CD4-positive, alpha-beta T cell (primary cell): ENCODE results near the gene SENP8. TPM values are rescaled to one million over a fixed set of nuclear protein-coding genes. Genes with fewer than 3 reads are reported as not detected.
"Not testable (repeated sequence)": the region's sequence is repeated elsewhere in the genome, so short reads cannot be mapped to it uniquely, and the experiment has no call there.

Experiments used
- ATAC-seq: fragments of 200-7000 bp; cut with Tn5 transposase; one replicate; pipeline ENCODE4 v1.10.0; 2022; ENCODE audit warnings: mild to moderate bottlenecking; ENCODE audit not compliant: poor library complexity
- CTCF ChIA-PET: fragments of 350-600 bp; sonication (Branson Sonifier 250); formaldehyde crosslinking; loops from one replicate; lab custom pipeline; 2021; ENCODE audit warnings: antibody characterized with exemption, inconsistent platforms; lab: Charles Lee
- POLR2A ChIA-PET: fragments of 350-600 bp; sonication (Branson Sonifier 250); formaldehyde crosslinking; loops from one replicate; lab custom pipeline; 2021; ENCODE audit warnings: antibody characterized with exemption, inconsistent platforms; lab: Charles Lee
- DNase-seq, 14 experiments: peaks; one replicate each; pipeline ENCODE4 v3.0.0-alpha.2; 2013 to 2020; ENCODE audit warnings: mixed read lengths in 2 of 14
- H3K27ac ChIP-seq, 2 donors: one replicate each; pipeline versions ENCODE4 v1.5.1 to v1.7.0; 2013; ENCODE audit warnings: low read length in 2 of 2, low read depth in 1 of 2, mild to moderate bottlenecking in 1 of 2
- H3K27me3 ChIP-seq, 2 experiments: 1 replicate in 1 of 2; 2 replicates in 1 of 2; pipeline versions ENCODE4 v1.6.1 to v1.7.0; 2013; ENCODE audit warnings: low read length in 2 of 2, control low read depth in 1 of 2, mild to moderate bottlenecking in 1 of 2, moderate library complexity in 1 of 2; ENCODE audit not compliant: insufficient read depth in 2 of 2, control insufficient read depth in 1 of 2
- H3K36me3 ChIP-seq: one replicate; pipeline ENCODE4 v1.6.1; 2013; ENCODE audit warnings: low read length, control low read depth; ENCODE audit not compliant: insufficient read depth
- H3K4me1 ChIP-seq: one replicate; pipeline ENCODE4 v1.6.1; 2013; ENCODE audit warnings: low read length, control low read depth; ENCODE audit not compliant: insufficient read depth
- H3K4me3 ChIP-seq: one replicate; pipeline ENCODE4 v1.5.1; 2013; ENCODE audit warnings: mild to moderate bottlenecking, low read length, moderate library complexity
- H3K9me3 ChIP-seq, 2 experiments: 1 replicate in 1 of 2; 2 replicates in 1 of 2; pipeline versions ENCODE4 v1.6.1 to v1.7.0; 2013; ENCODE audit warnings: low read length in 2 of 2, mild to moderate bottlenecking in 2 of 2, control low read depth in 1 of 2, moderate library complexity in 1 of 2; ENCODE audit not compliant: control insufficient read depth in 1 of 2, insufficient read depth in 1 of 2
- H3K27ac Mint-ChIP-seq: one replicate; pipeline ENCODE4 v1.8.0; 2020; ENCODE audit warnings: mixed read lengths
- H3K27me3 Mint-ChIP-seq: one replicate; pipeline ENCODE4 v1.8.0; 2021; ENCODE audit warnings: mixed read lengths
- H3K36me3 Mint-ChIP-seq: one replicate; pipeline ENCODE4 v1.8.0; 2021; ENCODE audit warnings: low read depth, mixed read lengths
- H3K4me1 Mint-ChIP-seq: one replicate; pipeline ENCODE4 v1.8.0; 2021; ENCODE audit warnings: low read depth, mixed read lengths
- H3K4me3 Mint-ChIP-seq: one replicate; pipeline ENCODE4 v1.8.0; 2020; ENCODE audit warnings: mild to moderate bottlenecking, mixed read lengths
- H3K9me3 Mint-ChIP-seq: one replicate; pipeline ENCODE4 v1.8.0; 2020; ENCODE audit warnings: mixed read lengths
- intact Hi-C, 2 experiments: fragments of 100-400 bp; cut with DNase I in 1 of 2; cut with micrococcal nuclease in 1 of 2; formaldehyde crosslinking; loops; one replicate each; pipeline versions ENCODE4 v1.15.1 to v1.9.0; 2023 to 2025; cut with DNase I, micrococcal nuclease
- total RNA-seq, 174 experiments: library from RNA in 2 of 174; stranded (reverse) in 2 of 174; gene quantifications; one replicate each; pipeline ENCODE4 v1.2.3 and lab custom pipeline; 2021 to 2026
- TF ChIP-seq, protein P1 (sequence below): fragments of 200-600 bp; IDR thresholded peaks from one replicate; pipeline ENCODE4 v1.8.0; 2022; ENCODE audit warnings: antibody characterized with exemption, mild to moderate bottlenecking

Gene SENP8
- total RNA-seq, 2 experiments from 2014 or later = 0.14 TPM; not detected in 1

DNA sequence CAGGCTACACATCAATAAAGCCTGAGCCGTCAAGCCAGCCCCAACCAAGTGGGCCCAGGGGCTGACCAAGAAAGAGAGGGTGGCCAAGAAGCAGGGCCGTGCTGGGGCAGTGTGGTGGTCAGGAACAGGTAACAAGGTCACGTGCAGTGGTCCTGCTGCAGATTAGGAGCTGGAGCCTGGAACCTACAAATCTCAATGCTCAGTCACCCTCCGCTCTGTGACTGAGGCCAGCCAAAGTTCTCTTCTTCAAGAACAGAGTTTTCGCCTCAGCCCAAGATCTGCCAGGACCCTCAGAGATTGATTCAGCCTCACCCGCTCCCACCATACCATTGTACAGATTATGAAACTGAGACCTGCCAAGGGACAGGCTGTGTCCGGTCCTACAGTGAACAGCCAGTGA lies 52.5 kb downstream of the SENP8 start:
- H3K36me3 ChIP-seq = no peaks in the 10 kb centered on the region
- H3K9me3 Mint-ChIP-seq = no peaks in the 10 kb centered on the region
- H3K27me3 Mint-ChIP-seq = no peaks in the 10 kb centered on the region
- H3K4me1 Mint-ChIP-seq = no peaks in the 10 kb centered on the region
- TF ChIP-seq, protein P1, sequence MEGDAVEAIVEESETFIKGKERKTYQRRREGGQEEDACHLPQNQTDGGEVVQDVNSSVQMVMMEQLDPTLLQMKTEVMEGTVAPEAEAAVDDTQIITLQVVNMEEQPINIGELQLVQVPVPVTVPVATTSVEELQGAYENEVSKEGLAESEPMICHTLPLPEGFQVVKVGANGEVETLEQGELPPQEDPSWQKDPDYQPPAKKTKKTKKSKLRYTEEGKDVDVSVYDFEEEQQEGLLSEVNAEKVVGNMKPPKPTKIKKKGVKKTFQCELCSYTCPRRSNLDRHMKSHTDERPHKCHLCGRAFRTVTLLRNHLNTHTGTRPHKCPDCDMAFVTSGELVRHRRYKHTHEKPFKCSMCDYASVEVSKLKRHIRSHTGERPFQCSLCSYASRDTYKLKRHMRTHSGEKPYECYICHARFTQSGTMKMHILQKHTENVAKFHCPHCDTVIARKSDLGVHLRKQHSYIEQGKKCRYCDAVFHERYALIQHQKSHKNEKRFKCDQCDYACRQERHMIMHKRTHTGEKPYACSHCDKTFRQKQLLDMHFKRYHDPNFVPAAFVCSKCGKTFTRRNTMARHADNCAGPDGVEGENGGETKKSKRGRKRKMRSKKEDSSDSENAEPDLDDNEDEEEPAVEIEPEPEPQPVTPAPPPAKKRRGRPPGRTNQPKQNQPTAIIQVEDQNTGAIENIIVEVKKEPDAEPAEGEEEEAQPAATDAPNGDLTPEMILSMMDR = no peak
- H3K27ac Mint-ChIP-seq = no peak overlapping the region
- H3K36me3 Mint-ChIP-seq = no peaks in the 10 kb centered on the region
- H3K4me3 Mint-ChIP-seq = no peak overlapping the region
- H3K4me3 ChIP-seq = no peak overlapping the region
- no peaks in the 10 kb centered on the region for H3K27me3 ChIP-seq
- intact Hi-C loops = no loop called here
- CTCF ChIA-PET = no interaction called here
- POLR2A ChIA-PET = no interaction called here
- H3K9me3 ChIP-seq = peaks cover 0 to 3% of the 10 kb centered on the region in 2 experiments
- no peak for ATAC-seq
- DNase-seq = no peak
- H3K27ac ChIP-seq = no peak overlapping the region
- peaks cover 7% of the 10 kb centered on the region for H3K4me1 ChIP-seq

DNA sequence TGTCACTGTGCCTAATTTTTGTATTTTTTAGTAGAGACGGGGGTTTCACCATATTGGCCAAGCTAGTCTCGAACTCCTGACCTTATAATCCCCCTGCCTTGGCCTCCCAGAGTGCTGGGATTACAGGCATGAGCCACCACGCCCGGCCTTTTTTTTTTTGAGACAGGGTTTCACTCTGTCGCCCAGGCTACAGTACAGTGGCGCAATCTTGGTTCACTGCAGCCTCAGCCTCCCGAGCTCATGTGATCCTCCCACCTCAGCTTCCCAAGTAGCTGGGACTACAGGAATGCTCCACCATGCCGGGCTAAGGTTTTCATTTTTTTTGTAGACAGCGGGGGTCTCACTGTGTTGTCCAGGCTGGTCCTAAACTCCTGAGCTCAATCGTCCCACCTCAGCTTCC lies 53.8 kb downstream of the SENP8 start:
- not testable (repeated sequence) for H3K27me3 ChIP-seq

DNA sequence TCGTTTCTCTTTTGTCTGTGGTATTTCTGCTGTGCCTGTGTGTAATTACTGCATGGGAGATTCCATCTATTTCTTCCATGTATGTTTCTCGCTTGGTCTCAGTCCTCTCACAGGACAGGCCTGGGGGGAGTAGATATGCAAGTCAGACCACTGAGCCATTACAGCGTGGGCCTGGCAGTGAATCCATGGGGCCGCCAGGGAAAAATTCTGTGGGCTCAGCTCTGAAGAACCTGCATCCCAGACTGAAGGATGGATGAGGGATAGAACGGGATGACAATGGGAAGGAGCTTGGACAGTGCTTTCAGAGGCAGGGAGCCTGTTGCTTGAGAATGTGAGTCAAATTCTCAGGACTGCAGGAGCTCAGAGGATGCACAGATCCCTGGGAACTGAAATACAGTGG lies 54.6 kb downstream of the SENP8 start:
- Histone ChIP-seq H3K9me3 (peaks cover 0 to 3% of the 10 kb centered on the region in 2 experiments), H3K27me3 (no peaks in the 10 kb centered on the region), H3K27ac (no peak overlapping the region), H3K4me1 (peaks cover 7% of the 10 kb centered on the region), H3K4me3 (no peak overlapping the region), H3K36me3 (no peaks in the 10 kb centered on the region)
- Mint-ChIP-seq H3K27ac (no peak overlapping the region), H3K4me1 (no peaks in the 10 kb centered on the region), H3K27me3 (no peaks in the 10 kb centered on the region), H3K36me3 (no peaks in the 10 kb centered on the region), H3K4me3 (no peak overlapping the region), H3K9me3 (no peaks in the 10 kb centered on the region)
- CTCF ChIA-PET = interaction anchor here (0.7 kb wide), 1 partner anchor 46 kb away, joined by 3 read pairs; no protein-coding TSS in a partner anchor
- no peak for ATAC-seq
- intact Hi-C loops = no loop called here
- TF ChIP-seq, protein P1 = no peak
- POLR2A ChIA-PET = no interaction called here
- no peak for DNase-seq

More for the DNA sequence above, 53.8 kb downstream of the SENP8 start:
- H3K9me3 ChIP-seq, H3K27ac Mint-ChIP-seq, H3K4me3 ChIP-seq, DNase-seq, H3K27me3 Mint-ChIP-seq, H3K9me3 Mint-ChIP-seq, H3K4me1 ChIP-seq, POLR2A ChIA-PET, ATAC-seq, H3K4me1 Mint-ChIP-seq, H3K36me3 Mint-ChIP-seq, H3K36me3 ChIP-seq, H3K4me3 Mint-ChIP-seq, H3K27ac ChIP-seq, intact Hi-C loops: not testable (repeated sequence)
- CTCF ChIA-PET = interaction anchor here (0.7 kb wide), 1 partner anchor 45 kb away, joined by 3 read pairs; no protein-coding TSS in a partner anchor

DNA sequence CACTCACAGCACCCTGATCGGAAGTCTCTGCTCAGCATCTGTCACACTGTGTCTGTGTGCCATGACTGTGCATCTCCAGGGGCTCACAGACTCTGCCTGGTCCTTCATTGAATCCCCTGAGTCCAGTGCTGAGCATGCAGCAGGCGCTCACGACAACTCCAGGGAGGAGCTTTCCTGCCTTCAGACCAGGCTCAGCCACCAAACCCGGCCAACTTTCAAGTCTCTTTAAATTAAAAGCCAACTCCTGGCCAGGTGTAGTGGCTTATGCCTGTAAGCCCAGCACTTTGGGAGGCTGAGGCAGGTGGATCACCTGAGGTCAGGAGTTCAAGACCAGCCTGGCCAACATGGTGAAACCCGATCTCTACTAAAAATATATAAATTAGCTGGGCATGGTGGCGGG lies 55.2 kb downstream of the SENP8 start:
- no peaks in the 10 kb centered on the region for H3K36me3 ChIP-seq
- no peaks in the 10 kb centered on the region for H3K27me3 Mint-ChIP-seq
- H3K4me3 Mint-ChIP-seq = no peak overlapping the region
- no peaks in the 10 kb centered on the region for H3K27me3 ChIP-seq
- no peak for DNase-seq
- H3K27ac Mint-ChIP-seq = no peak overlapping the region
- peaks cover 3% of the 10 kb centered on the region for H3K4me1 ChIP-seq
- CTCF ChIA-PET = no interaction called here
- H3K4me3 ChIP-seq = no peak overlapping the region
- peaks cover 0 to 3% of the 10 kb centered on the region in 2 experiments for H3K9me3 ChIP-seq
- H3K27ac ChIP-seq = no peak overlapping the region
- POLR2A ChIA-PET = no interaction called here
- no peaks in the 10 kb centered on the region for H3K36me3 Mint-ChIP-seq
- intact Hi-C loops = no loop called here
- no peak for ATAC-seq
- no peaks in the 10 kb centered on the region for H3K4me1 Mint-ChIP-seq
- TF ChIP-seq, protein P1 = no peak
- H3K9me3 Mint-ChIP-seq = no peaks in the 10 kb centered on the region
